ENCODE data around the gene RNF227. TPM values are rescaled to one million over a fixed set of nuclear protein-coding genes. Genes with fewer than 3 reads are reported as not detected.

RNF227 gene
- total and polyA plus RNA-seq, 2 of the 13 experiments (the other 11 are each of a cell fraction or from before 2014, with no cell fraction given): 0.20 to 0.79 TPM

GRCh38 chr17:7932949-7933348 is 16.9 kb upstream of the RNF227 start (continued):
- 0 out of 2 replicates have a peak, but pooled peaks have one; percentile 13 for TF ChIP-seq CTCF (CRISPR knock-in tag; IDR thresholded peaks at IDR 0.05)
- TF ChIP-seq ZNF687 (CRISPR knock-in tag; IDR thresholded peaks at IDR 0.05): peak; percentile 33; the same call in 1 of the 2 replicates
- TF ChIP-seq TAF1 (CRISPR knock-in tag; IDR thresholded peaks at IDR 0.05): 0 out of 2 replicates have a peak, but pooled peaks have one; percentile 9
- no peak for TF ChIP-seq PITX1 (CRISPR knock-in tag; IDR thresholded peaks at IDR 0.05)
- no peak for TF ChIP-seq YY1 (IDR thresholded peaks at IDR 0.05; ENCODE audit: insufficient read depth, insufficient replicate concordance, low read depth, low read length)
- TF ChIP-seq PRDM15 (CRISPR knock-in tag; IDR thresholded peaks at IDR 0.05): no peak
- TF ChIP-seq HNF1A (IDR thresholded peaks at IDR 0.05; ENCODE audit: low read depth): 0 out of 2 replicates have a peak, but pooled peaks have one; percentile 12
- TF ChIP-seq HNF1A (CRISPR knock-in tag; IDR thresholded peaks at IDR 0.05; ENCODE audit: borderline replicate concordance): no peak
- TF ChIP-seq FOXA3 (CRISPR knock-in tag; IDR thresholded peaks at IDR 0.05): peak; percentile 56; the same call in 1 of the 2 replicates
- 0 out of 2 replicates have a peak, but pooled peaks have one; percentile 7 for TF ChIP-seq TBX2 (CRISPR knock-in tag; IDR thresholded peaks at IDR 0.05; ENCODE audit: borderline replicate concordance)
- TF ChIP-seq PHF21A (CRISPR knock-in tag; IDR thresholded peaks at IDR 0.05): no peak; the same call in 1 of the 2 replicates
- 0 out of 2 replicates have a peak, but pooled peaks have one; percentile 19 for TF ChIP-seq KDM2A (CRISPR knock-in tag; IDR thresholded peaks at IDR 0.05; ENCODE audit: borderline replicate concordance, low read depth)
- peak; percentile 40; the same call in 1 of the 2 replicates for TF ChIP-seq FOSL2 (CRISPR knock-in tag; IDR thresholded peaks at IDR 0.05)
- TF ChIP-seq SIN3A (IDR thresholded peaks at IDR 0.05; ENCODE audit: borderline replicate concordance, low read depth, low read length): peak; percentile 61; the same call in 1 of the 2 replicates
- TF ChIP-seq MBNL3 (CRISPR knock-in tag; conservative IDR thresholded peaks at IDR 0.05): no peak
